HG03520 (cell line): ENCODE results near the gene ZDHHC24.

Experiments used
- ATAC-seq: cut with Tn5 transposase; IDR thresholded peaks from one replicate; pipeline ENCODE4 v1.9.1; 2021; ENCODE audit warnings: mild to moderate bottlenecking, moderate library complexity; ENCODE audit not compliant: unreplicated experiment

Gene ZDHHC24

GRCh38 chr11:66475349-66476172 lies 70.3 kb downstream of the ZDHHC24 start:
- no peak for ATAC-seq

- no peak for ATAC-seq
These were observed 72.0 kb downstream of the ZDHHC24 start for GRCh38 chr11:66473608-66474515.

- no peak for ATAC-seq
These were observed 72.7 kb downstream of the ZDHHC24 start for GRCh38 chr11:66473167-66473566.

GRCh38 chr11:66472054-66472453 lies 73.8 kb downstream of the ZDHHC24 start:
- ATAC-seq, result no peak

GRCh38 chr11:66471142-66471541 lies 74.7 kb downstream of the ZDHHC24 start:
- no peak for ATAC-seq
